ENCODE data around the gene RASSF1.

The RASSF1 gene

GRCh38 chr3:50299929-50300680 lies 40.5 kb downstream of the RASSF1 start:
- DNase-seq (ENCODE audit: low spot score), result peak; percentile 61

DNA sequence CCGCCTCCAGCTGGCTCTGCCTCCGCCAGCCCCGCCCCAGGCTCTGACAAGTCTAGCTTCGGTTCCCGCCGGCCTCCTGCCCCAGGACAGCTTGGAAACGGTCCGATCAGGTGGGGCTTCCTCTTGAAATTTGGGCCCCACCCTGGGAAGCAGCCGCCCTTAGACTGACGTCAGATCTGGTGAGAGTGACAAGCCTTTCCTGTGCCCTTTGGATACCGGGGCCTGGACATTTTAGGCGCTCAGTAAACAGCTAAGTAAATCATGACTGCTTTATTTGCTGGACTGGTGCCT lies 41.1 kb downstream of the RASSF1 start:
- no peak for DNase-seq (ENCODE audit: low spot score)

DNA sequence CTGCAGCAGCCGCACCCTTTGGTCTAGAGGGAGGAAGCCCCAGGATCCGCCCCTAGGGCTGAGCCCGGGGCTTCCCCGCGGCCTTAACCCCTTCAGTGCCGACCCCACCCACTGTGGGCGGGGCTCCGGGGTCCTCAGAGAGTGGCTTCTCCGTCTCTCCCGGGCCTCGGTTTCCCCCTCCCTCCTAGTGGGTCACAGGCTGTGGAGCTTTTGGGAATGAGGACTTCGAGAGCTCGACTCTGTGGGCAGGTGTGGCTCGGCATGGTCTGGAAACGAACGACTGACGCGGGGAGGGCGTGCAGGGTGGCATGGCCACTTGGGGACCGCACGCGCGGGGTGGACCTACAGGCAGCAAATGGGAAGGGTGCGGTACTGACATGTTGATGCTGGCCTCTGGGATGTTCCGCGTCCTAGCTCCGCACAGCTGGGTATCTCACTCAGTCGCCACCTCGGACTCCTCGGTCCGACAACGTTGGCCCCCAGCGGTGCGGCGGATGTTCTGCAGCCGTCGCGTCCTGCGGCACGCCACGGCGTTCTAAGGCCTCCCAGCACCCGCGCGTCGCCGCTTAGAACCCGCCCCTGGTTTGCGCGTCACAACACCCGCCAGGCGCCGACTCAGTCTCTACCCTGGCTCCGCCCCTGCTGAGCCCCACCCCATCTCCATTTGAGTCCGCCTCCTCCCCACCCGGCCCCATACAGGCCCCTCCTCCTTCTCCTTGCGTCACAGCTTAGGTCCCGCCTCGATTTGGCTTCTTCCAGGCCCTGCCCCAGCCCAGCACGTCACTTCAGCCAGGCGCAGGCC lies 41.6 kb downstream of the RASSF1 start, which contains the start of the genes HYAL3 and NAA80:
Gene HYAL3 (minus strand): TSS at position 570 of the 802 bp plus-strand sequence. CDS start 3,803 bp downstream, outside the sequence.
Gene NAA80 (minus strand): TSS at position 570 of the 802 bp plus-strand sequence. CDS start 1,942 bp downstream, outside the sequence.
- peak; percentile 100 for DNase-seq (ENCODE audit: low spot score)

DNA sequence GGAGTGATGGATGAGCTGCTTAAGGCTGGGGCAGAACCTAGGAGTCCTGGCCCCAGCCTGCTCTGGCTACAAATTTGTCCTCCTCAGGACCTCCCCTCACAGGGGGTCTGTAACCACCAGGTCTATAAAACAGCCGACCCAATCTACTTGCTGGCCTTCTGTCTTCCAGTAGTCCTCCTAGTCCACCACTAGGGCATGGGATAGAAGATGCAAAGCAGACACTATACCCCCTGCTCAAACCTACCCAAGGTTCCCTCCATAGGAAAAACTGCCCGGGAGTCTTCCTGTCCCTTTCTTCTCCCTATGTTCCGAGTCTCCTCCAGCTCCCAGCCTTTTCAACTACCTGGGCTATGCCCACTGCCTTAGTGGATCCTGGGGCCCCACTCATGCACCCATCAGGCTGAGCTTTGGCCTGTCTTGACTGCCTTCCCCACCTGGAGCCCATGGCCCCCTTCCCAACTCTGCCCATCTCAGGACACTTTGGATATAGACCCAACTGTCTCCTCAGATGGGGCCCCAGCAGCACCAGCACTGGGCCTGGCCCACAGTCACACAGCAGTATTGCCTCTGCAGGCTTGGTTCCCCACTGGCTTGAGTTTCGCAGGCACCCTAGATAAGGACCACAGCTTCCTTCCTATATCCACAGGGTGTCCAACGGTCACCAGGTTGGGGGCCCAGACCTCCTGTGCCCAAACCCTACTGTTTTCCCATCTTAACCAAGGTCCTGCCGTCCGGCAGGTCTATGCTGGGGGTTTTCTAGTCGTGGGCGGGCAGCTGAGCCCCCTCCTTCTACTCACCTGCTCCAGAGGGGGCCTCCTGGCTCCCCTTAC lies 42.5 kb downstream of the RASSF1 start:
- DNase-seq (ENCODE audit: low spot score), result peak; percentile 70

DNA sequence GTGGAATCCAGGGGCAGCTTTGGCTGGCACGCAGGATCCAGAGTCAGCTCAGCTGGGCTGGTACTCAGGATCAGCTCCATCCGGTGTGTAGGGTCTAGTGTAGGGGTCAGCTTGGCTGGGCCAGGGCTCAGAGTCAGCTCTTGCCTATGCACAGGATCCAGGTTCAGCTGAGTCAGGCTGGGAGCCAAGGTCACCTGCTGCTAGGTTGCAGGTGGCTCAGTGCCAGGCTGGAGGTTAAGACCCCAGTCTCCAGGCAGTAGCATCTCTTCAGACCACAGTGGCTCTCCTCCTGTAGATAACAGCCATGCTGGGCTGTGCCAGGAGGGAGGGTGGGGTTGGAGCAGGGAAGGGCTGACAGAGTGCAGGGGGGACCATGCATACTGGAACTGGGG lies 43.3 kb downstream of the RASSF1 start:
- no peak for DNase-seq (ENCODE audit: low spot score)

DNA sequence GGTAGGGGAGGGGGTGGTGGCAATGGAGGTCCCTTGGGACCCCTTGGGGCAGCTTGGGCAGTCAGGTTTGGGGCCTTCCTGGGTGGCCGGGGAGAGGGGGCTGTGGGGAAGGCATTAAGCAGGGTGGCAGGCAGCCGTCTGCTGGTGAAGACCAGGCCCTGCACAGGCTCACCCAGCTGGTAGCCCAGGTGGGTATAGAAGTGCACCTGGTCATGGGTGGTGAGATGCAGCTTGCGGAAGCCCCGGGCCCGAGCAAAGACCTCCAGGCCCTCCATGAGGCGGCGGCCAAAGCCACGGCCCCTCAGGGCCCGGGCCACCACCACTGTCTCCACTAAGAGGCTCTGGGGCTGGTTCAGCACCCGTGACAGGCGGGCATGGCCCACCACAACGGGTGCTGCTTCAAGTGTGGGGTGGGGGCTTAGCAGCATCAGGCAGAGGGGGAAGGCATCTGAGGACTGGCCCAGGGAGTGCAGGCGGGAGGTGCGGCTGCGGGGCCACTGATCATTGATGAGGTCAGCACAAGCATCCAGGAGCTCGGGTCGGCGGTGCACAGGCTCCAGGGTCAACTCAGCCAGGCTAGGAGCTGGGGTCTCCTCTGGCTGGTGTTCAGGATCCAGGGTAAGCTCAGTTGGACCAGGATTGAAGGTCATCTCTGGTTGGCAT lies 43.8 kb downstream of the RASSF1 start:
- DNase-seq (ENCODE audit: low spot score), result peak; percentile 64

DNA sequence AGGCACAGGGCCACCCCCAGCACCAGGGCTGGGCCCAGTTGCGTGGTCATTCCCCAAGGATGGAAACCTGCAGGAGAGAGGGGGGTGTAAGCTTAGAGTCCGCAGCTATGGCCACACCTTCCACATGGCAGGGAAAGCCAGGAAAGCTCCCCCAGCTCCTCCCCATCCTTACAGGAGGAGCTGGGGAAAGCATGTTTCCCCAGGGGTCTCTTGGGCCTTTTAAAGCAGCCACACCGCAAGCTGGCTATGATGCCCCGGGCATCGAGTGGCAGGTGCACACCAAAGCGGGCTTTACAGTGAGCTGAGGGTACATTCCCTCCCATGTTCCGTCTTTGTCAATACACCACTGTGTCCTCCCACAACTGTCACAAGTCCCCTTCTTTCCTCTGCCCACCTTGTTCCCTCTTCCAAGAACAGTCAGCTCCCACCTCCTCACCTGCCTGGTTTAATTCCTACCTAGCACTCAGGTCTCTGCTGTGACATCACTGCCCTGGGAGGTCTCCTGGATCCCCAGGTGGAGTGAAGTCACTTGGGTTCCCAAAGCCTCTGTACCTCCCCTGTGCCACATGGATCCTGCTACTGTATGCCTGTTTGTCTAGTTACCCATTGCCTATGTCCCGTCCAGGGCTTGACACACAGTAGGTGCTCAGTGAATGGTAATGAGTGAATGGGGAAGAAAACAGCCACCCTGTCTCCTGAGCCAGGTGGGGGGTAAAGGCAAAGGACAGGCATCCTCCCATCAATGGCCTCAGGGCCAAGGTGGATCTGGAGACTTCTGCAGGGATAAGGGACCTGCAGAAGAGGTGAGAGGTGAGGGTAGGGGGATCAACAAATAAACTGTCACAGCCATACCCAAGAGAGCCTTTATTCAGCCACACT lies 44.8 kb downstream of the RASSF1 start:
- DNase-seq (ENCODE audit: low spot score), result peak; percentile 61

- no peak for DNase-seq (ENCODE audit: low spot score)
These were observed 45.9 kb downstream of the RASSF1 start for GRCh38 chr3:50294492-50295403.

- no peak for DNase-seq (ENCODE audit: low spot score)
These were observed 46.5 kb downstream of the RASSF1 start for GRCh38 chr3:50294089-50294488.

DNA sequence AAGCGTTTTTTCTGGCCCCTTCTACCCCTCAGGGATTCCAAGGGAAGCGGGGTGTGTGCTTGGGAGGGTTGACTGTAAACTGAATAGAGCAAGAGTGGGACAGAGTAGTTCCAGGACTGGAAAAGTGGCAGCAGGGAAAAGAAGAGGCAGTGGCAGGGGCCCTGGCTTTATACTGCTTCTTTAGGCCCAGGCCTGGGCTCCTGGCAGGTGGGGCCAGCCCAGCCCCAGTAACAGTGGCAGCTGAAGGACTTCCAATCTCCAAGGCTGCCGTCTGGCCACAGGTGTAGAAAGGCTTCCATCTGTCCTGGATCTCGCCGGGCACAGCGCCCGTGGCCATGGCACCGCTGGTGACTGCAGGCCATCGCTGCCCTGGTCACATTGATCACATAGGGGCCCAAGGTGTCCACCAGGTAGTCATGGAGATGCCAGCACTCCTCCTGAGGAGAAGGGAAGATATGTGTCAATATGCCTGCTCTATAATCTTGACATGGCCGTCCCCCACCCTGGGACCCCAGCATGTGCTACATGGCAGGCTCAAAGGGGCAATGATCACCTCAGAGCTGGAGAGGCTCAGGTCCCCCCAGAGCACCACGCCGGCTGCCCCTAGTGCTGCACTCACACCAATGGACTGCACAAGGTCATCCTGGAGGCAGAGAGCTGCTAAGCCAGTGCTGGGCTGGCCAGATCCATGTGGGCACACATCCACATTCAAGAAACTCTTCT lies 47.4 kb downstream of the RASSF1 start:
- no peak for DNase-seq (ENCODE audit: low spot score)

GRCh38 chr3:50292159-50293078 lies 48.2 kb downstream of the RASSF1 start, which contains the start of gene IFRD2:
Gene IFRD2 (minus strand): TSS chr3:50292429. CDS start chr3:50292274, 155 bp downstream.
- DNase-seq (ENCODE audit: low spot score), result peak; percentile 96

DNA sequence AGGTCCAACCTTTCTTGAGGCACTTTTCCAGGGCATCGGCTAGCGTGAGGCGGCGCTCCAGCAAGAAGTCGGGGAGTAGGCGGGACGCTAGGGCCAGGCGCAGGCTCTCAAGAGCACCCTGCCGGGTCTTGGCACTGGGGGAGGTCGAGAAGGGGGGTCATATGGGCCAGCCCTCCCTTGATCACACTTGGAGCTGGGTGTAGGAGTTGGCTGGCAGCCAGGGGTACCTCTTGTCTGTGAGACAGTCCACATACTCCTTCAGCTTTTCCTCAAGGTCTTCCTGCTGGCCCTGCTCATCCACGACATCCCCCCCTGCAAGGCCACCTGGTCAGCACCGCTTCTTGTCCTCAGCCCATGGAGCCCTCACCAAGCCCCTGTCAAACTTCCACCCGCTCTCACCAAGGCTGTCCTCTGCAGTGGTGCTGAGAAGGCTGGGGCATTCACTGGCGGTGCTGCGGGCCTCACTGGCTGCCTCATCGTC lies 50.4 kb downstream of the RASSF1 start:
- peak; percentile 61 for DNase-seq (ENCODE audit: low spot score)

DNA sequence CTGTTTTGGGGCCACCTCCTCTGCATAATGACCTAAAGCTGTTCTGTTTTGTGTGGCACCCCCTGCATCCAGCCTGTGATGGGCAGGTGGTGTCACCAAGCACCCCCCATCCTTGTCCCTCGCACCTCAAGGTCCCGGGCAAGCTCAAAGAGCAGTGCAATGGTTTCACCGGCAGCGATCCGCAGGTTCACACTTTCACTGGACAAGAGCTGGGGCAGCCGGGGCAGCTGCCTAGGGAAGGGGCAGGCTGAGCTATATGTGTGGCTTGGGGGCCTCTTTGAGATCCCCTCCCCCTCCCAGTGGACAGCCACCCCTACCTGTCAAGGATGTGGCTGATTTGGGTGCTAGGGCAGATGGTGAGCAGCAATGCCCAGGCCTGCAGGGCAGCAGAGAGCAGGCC lies 51.5 kb downstream of the RASSF1 start:
- no peak for DNase-seq (ENCODE audit: low spot score)

GRCh38 chr3:50288387-50289007 lies 52.1 kb downstream of the RASSF1 start:
- DNase-seq (ENCODE audit: low spot score), result no peak

DNA sequence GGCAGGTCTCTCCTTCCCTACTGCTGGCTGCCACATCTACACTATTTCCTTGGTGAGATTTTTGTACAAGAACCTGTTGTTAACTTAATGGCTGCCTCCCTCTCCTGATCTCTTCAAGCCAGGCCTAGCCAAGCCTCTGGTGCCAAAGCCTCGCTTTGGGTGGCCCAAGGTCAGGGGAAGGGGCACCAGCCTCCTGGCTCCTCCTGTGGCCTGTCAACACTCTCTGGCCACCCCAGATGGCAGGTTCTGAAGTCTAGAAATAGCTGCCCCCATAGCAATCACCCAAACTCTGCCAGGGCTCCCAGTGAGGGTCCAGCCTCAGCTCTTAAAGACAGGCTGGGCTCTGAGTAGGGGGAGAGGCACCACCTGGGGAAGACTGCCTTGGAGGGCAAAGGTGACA lies 53.4 kb downstream of the RASSF1 start:
- no peak for DNase-seq (ENCODE audit: low spot score)

- no peak for DNase-seq (ENCODE audit: low spot score)
These were observed 54.1 kb downstream of the RASSF1 start for GRCh38 chr3:50286322-50287227.

Data from left forelimb (tissue), 1 donor.